MM.1S (cell line): ENCODE data around the gene POLN.

Source experiments
- DNase-seq: peaks from one replicate; pipeline ENCODE4 v3.0.0-alpha.2; 2015
- H2AFZ ChIP-seq: fragments of 300-600 bp; sonication (generic); 2 replicates; pipeline ENCODE4 v1.6.0; 2016; ENCODE audit warnings: antibody characterized with exemption, low read length
- H3F3A ChIP-seq: fragments of 300-600 bp; sonication (generic); 2 replicates; pipeline ENCODE4 v1.6.1; 2016; ENCODE audit warnings: mild to moderate bottlenecking, antibody characterized with exemption, low read length, moderate library complexity, mixed read lengths; ENCODE audit not compliant: insufficient read depth
- H3K27ac ChIP-seq: fragments of 300-600 bp; sonication (generic); 2 replicates; pipeline ENCODE4 v1.5.1; 2016; ENCODE audit warnings: mild to moderate bottlenecking, low read length
- H3K27me3 ChIP-seq: fragments of 300-600 bp; sonication (generic); replicated peaks from 2 replicates; pipeline ENCODE4 v1.6.0; 2016; ENCODE audit warnings: low read length; ENCODE audit not compliant: insufficient read depth
- H3K36me3 ChIP-seq: fragments of 300-600 bp; sonication (generic); replicated peaks from 2 replicates; pipeline ENCODE4 v1.6.1; 2016; ENCODE audit warnings: mild to moderate bottlenecking, low read length, mixed read lengths; ENCODE audit not compliant: insufficient read depth
- H3K4me1 ChIP-seq: fragments of 300-600 bp; sonication (generic); 2 replicates; pipeline ENCODE4 v1.6.1; 2016; ENCODE audit warnings: low read length, mixed read lengths
- H3K4me2 ChIP-seq: fragments of 300-600 bp; sonication (generic); 2 replicates; pipeline ENCODE4 v1.6.0; 2016; ENCODE audit warnings: low read depth, low read length
- H3K4me3 ChIP-seq: fragments of 300-600 bp; sonication (generic); 2 replicates; pipeline ENCODE4 v1.5.1; 2016; ENCODE audit warnings: low read length, mixed read lengths
- H3K79me2 ChIP-seq: fragments of 300-600 bp; sonication (generic); 2 replicates; pipeline ENCODE4 v1.6.1; 2016; ENCODE audit warnings: mixed run types, low read length, mixed read lengths
- H3K9ac ChIP-seq: fragments of 300-600 bp; sonication (generic); 2 replicates; pipeline ENCODE4 v1.6.1; 2016; ENCODE audit warnings: low read length, mixed read lengths
- H3K9me2 ChIP-seq: fragments of 300-600 bp; sonication (generic); replicated peaks from 2 replicates; pipeline ENCODE4 v1.6.1; 2016; ENCODE audit warnings: mild to moderate bottlenecking, low read length, mixed read lengths; ENCODE audit not compliant: insufficient read depth
- H3K9me3 ChIP-seq: fragments of 300-600 bp; sonication (generic); replicated peaks from 2 replicates; pipeline ENCODE4 v1.6.1; 2016; ENCODE audit warnings: mild to moderate bottlenecking, low read length, mixed read lengths; ENCODE audit not compliant: insufficient read depth
- H4K20me1 ChIP-seq: fragments of 300-600 bp; sonication (generic); 2 replicates; pipeline ENCODE4 v1.6.1; 2016; ENCODE audit warnings: mild to moderate bottlenecking, low read length, moderate library complexity, mixed read lengths; ENCODE audit not compliant: insufficient read depth
- EZH2 ChIP-seq: fragments of 300-600 bp; sonication (generic); optimal IDR thresholded peaks from 2 replicates; pipeline ENCODE3; 2017; ENCODE audit warnings: low read depth, mild to moderate bottlenecking, antibody characterized with exemption, low read length, mixed read lengths
- EZH2phosphoT487 ChIP-seq: fragments of 300-600 bp; sonication (generic); IDR thresholded peaks from 2 replicates; pipeline ENCODE4 v1.6.1; 2018; ENCODE audit warnings: antibody characterized with exemption, low read length
- TF ChIP-seq, protein P1 (sequence below): fragments of 300-600 bp; sonication (generic); IDR thresholded peaks from 2 replicates; pipeline ENCODE4 v1.5.1; 2016; ENCODE audit warnings: antibody characterized with exemption, low read length, mixed read lengths

Gene POLN

DNA sequence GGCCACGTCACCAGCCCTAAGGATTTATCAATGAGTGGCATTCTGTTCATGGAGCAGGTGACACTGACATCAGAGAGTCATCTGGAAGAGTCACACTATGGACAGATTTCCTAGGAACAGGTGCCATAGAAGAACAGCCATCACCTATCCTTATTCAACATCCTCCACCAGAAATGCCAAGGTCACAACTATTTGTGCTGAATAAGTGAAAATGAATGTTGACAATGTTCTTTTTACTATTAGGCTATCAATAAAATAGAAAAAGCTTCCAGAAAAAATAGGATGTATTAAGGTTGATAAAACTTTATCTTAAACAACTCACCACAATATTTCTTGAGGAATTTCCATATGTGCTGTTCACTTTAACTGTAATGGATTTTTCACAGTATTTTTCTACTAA is 62.9 kb downstream of the POLN start:
- Histone ChIP-seq H3K9ac (no peak overlapping the region), H3K4me3 (no peak overlapping the region), H3K9me3 (no peaks in the 10 kb centered on the region), H3K79me2 (no peaks in the 10 kb centered on the region), H3K27ac (no peak overlapping the region), H3K27me3 (no peaks in the 10 kb centered on the region), H3K4me2 (no peak overlapping the region), H3K4me1 (no peaks in the 10 kb centered on the region), H3K36me3 (no peaks in the 10 kb centered on the region), H4K20me1 (no peaks in the 10 kb centered on the region), H3F3A (no peaks in the 10 kb centered on the region; the same call in 1 of the 2 replicates), H3K9me2 (no peaks in the 10 kb centered on the region), H2AFZ (no peak overlapping the region)
- no peak for DNase-seq
- TF ChIP-seq, protein P1, sequence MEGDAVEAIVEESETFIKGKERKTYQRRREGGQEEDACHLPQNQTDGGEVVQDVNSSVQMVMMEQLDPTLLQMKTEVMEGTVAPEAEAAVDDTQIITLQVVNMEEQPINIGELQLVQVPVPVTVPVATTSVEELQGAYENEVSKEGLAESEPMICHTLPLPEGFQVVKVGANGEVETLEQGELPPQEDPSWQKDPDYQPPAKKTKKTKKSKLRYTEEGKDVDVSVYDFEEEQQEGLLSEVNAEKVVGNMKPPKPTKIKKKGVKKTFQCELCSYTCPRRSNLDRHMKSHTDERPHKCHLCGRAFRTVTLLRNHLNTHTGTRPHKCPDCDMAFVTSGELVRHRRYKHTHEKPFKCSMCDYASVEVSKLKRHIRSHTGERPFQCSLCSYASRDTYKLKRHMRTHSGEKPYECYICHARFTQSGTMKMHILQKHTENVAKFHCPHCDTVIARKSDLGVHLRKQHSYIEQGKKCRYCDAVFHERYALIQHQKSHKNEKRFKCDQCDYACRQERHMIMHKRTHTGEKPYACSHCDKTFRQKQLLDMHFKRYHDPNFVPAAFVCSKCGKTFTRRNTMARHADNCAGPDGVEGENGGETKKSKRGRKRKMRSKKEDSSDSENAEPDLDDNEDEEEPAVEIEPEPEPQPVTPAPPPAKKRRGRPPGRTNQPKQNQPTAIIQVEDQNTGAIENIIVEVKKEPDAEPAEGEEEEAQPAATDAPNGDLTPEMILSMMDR: no peak
- TF ChIP-seq EZH2phosphoT487: no peak
- no peak for TF ChIP-seq EZH2

DNA sequence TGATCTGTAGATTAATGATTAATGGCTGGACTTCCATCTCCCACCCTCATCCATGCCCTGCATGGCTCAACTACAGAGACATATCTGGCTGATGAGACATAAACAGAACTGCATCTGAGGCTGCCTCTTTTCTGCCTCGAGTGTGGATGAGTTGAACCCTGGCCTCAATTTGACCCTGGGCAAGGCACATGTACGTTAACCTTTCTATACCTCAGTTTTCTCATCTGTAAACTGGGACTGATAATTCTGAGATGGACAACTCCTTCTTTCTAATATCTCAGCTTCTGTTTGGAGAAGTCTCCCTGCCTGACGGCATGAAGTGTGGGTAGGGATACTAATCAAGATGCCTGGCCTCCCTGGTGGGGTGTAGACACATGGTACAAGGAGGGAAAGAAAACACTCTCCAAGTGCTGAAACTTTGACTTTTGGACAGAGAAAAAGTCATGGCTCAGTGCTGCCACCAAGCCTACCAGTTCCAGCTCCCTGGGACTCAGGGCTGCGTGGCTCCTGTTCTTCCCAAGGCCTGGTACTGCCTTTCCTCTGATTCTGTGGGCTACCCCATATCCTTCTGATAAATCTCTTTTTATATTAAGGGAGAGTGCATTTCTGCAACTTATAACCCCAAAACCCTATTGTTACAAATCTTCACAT is 64.4 kb downstream of the POLN start:
- no peak overlapping the region for H3K4me3 ChIP-seq
- DNase-seq: no peak
- H3K4me2 ChIP-seq: no peak overlapping the region
- no peaks in the 10 kb centered on the region for H3K9me3 ChIP-seq
- H3K4me1 ChIP-seq: no peaks in the 10 kb centered on the region
- TF ChIP-seq EZH2 (no peak), EZH2phosphoT487 (no peak)
- TF ChIP-seq, protein P1: no peak
- no peak overlapping the region for H3K27ac ChIP-seq
- H3F3A ChIP-seq: no peaks in the 10 kb centered on the region
- H3K36me3 ChIP-seq: no peaks in the 10 kb centered on the region
- H3K9me2 ChIP-seq: no peaks in the 10 kb centered on the region
- H2AFZ ChIP-seq: no peak overlapping the region
- no peaks in the 10 kb centered on the region for H3K79me2 ChIP-seq
- H3K27me3 ChIP-seq: no peaks in the 10 kb centered on the region
- no peak overlapping the region for H3K9ac ChIP-seq
- H4K20me1 ChIP-seq: no peaks in the 10 kb centered on the region

DNA sequence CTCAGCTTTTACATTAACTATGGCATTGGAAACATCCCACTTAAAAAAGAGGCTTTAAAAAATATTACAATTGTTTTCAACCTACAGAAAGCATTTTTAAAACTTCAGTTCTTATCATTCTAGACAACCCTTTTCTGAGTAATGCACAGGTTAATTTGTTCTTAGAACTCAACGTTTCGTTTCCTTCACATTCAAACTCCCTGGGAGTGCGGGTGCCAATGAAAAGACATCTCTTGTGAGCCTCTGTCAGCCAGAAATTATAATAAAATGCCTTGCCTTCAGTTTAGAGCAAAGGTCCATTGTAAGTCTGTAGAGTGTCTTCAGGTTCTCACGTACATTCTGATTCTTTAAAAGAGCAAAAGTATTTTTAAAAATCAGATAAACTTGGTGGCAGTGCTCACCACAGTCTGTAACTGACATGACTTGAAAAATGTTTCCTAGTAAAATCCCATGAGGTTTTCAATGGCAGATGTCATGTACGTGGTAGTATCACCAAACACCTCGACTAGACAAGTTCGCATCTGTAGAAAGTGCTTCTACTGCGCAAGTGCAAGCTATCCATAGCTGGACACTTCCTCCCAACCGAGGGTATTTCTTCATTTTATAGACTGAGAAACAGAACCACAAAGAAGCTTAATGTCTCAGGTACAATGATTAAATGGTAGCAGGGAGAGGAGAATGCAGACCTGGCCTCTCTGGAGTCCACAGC is 65.8 kb downstream of the POLN start:
- no peak overlapping the region for H3K9ac ChIP-seq

More for the DNA sequence above, 65.8 kb downstream of the POLN start:
- Histone ChIP-seq H3K79me2 (no peaks in the 10 kb centered on the region), H4K20me1 (no peaks in the 10 kb centered on the region), H3K36me3 (no peaks in the 10 kb centered on the region), H3K9me2 (no peaks in the 10 kb centered on the region), H2AFZ (no peak overlapping the region), H3K4me3 (no peak overlapping the region), H3K4me2 (no peak overlapping the region), H3K27me3 (no peaks in the 10 kb centered on the region), H3K9me3 (no peaks in the 10 kb centered on the region), H3K4me1 (no peaks in the 10 kb centered on the region), H3F3A (no peaks in the 10 kb centered on the region), H3K27ac (no peak overlapping the region)
- no peak for DNase-seq
- TF ChIP-seq EZH2 (no peak), EZH2phosphoT487 (no peak)
- TF ChIP-seq, protein P1: no peak
